ENCODE results near the gene MYH7.

The MYH7 gene

DNA sequence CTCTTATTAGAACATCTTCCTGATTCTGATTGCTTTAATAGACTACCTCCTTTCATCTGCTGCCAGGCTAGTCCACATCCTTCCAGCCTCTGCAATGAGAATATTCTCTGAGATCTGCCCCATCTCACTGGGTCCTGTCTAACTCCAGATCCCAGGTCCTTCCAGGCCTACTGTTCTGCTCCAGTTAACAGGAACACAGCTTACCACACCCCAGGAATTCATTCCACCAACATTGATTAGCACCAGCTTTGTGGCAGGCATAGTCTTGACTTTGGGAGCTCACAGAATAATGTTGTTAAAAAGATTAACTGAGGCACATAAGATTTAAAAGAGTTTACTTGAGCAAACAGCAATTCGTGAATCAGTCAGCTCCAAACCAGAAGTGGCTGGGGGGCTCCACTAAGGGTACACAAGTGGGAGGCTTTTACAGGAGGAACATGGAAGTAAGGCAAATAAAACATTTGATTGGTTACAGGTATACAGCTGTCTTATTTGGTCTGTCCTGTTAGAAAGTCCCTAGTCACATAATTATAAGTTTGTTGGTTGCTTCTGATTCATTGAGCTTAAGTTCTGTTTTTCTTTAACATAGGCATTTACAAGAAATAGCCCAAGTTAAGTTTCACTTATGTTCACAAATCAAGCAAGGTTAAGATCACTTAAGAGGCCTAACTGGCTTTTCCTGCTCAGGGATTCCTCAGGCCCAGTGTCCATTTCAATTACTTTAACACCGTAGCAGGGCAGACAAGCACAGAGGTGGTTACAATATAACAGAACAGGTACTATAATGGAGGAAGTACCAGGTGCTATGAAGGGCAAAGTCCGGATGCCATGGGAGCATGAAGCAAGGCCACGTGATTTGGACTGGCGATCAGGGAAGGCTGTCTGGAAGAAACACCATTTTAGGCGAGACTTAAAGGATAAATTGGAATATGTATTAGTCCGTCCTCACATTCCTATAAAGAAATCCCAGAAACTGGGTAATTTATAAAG lies 12.2 kb upstream of the MYH7 start:
- DNase-seq (ENCODE audit: low read depth) = no peak

DNA sequence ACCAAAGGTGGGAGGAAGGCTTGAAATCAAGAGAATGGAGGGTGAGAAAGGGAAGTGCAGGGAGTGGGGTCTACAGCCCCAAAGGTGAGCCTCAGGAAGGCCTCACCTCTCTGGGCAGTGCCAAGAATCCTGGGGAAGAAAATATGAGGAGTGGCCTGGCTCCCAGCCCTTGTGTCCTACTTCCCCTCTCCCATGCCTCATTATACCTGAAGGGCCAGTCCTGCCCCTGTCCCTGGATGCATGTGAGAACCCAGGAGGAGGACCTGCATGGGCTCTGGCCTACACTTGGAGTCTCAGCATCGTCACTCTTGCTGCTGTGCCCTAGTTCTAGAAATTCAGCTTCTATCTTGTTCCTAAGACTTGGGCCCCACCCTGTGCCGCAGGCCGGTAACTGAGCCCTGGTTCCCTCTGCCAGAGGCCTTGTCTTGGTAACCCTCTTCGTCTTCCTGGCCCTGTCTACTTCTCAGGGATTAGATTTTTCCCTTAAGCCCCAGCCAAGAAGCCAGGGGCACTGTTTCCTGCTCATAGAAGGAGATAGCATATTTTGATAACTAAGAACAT lies 10.9 kb upstream of the MYH7 start:
- no peak for DNase-seq (ENCODE audit: low read depth)

DNA sequence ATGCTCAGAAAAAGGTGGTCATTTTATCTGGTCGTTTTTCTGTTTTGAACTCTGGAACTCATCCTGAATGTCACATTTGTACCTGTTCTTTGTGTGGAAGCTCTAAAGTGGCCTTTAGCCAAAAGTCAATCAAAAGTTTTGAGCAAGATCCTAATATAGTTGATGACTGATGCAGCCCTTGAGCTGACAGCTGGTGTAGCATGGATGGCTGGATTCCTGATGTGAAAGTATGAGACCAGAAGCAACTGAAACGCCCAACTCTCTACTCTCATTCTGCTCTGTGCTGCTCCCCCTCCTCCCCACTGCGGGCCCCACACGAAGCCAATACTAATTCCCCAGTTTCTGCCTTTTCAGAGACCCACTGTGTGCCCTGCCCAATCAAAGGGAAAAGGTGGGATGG lies 10.3 kb upstream of the MYH7 start:
- no peak for DNase-seq (ENCODE audit: low read depth)

DNA sequence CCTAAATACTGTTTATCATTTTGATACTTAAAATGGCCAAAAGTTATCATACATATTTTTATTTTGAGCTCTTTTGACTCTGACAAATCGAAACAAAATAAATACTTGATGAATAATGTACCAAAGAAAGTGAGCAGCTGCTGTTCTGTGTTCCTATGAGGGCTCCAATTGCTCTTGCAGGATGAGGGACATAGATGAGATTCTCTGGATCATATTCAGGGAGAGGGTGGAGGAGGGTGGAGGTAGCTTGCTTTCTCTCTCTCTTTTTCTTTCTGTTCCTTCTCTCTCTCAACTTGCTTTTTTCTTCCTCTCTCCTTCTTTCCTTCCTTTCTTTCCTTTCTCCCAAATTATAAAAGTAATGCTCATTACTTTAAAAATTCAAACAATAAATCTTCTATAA lies 8.9 kb upstream of the MYH7 start:
- DNase-seq (ENCODE audit: low read depth) = no peak

DNA sequence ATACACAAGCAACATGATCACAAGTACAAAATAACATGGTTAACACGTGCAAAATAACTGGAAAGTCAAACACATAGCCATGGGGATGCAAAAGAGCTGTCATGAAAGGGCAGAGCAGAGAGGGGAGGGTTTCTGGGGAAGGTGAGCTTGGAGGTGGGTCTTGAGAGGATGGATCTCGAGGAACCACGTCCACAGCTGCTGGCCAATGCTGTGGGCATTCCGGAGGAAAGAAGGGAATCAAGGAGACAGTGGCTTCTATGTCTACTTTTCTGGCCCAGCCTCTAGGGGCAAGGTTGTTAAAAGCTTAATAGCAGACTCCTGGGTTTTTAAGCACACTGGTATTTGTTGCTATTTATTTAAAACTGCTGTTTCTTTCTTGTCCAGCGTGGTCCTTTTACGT lies 8.4 kb upstream of the MYH7 start:
- no peak for DNase-seq (ENCODE audit: low read depth)

DNA sequence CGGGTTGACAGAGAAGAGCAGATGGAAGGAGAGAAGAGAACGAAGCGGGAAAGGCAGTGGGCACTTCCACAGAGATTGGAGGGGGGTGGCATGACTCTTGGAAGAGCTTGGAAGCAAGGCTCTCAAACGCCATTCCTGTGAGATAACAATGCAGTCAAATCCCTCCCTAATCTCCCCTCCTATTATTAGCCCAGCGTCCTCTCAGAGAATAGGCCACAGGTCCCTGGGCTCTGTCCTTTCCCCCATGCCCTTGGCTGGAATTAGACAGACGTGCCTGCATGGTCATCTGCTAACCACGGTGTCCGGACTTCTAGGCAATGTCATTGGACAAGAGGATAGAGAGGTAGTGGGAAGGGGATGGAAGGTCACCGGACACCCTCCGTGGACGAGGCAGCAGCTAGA lies 8.0 kb upstream of the MYH7 start:
- no peak for DNase-seq (ENCODE audit: low read depth)

DNA sequence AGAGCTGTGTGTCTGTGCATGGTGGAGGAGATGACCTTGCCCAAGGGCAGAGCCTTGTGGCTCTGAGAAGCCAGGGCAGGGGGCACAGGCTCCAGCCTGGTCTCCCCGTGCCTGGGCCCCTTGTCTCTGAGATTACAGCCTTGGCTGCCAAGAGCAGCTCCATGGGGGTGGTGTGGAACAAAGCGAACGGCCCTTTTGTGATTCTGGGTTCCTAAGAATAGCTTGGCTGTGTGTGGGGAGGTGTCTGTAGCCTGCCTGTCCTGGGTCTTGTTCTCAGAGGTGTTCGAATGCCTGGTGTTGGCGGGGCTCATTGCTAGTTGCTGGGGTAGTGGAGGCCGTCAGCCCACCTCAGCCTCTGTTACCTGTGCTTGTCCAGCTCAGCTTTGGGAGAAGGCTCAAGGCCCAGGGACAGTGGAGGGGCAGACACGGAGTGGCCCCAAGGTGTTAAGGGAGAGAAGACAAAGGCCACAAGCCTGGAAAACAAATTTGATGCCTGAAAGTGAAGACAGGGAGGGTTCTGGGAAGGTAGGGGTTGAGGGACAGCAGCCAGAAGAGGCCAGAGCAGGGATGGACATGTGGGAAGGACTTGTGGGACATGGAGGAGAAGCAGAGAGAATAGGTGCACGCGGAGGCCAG lies 7.4 kb upstream of the MYH7 start:
- no peak for DNase-seq (ENCODE audit: low read depth)

DNA sequence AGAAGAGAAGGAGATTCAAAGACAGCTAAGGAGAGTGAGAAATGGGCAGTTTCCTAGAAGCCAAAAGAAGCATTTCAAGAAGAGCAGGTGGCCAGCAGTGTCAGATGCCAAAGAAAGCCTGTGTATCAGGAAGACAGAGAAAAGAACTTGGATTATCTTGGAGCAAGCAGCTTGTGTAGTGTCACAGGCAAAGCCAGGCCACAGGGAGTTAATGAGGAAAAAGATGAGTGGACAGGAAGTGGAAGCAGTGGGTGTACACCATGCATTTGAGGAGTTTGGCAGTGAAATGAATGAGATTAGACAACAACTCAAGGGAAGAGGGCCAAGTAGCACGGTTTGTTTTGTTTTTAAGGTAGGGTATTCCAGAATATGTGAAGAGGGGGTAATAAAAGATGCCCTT lies 5.6 kb upstream of the MYH7 start:
- DNase-seq (ENCODE audit: low read depth) = no peak

DNA sequence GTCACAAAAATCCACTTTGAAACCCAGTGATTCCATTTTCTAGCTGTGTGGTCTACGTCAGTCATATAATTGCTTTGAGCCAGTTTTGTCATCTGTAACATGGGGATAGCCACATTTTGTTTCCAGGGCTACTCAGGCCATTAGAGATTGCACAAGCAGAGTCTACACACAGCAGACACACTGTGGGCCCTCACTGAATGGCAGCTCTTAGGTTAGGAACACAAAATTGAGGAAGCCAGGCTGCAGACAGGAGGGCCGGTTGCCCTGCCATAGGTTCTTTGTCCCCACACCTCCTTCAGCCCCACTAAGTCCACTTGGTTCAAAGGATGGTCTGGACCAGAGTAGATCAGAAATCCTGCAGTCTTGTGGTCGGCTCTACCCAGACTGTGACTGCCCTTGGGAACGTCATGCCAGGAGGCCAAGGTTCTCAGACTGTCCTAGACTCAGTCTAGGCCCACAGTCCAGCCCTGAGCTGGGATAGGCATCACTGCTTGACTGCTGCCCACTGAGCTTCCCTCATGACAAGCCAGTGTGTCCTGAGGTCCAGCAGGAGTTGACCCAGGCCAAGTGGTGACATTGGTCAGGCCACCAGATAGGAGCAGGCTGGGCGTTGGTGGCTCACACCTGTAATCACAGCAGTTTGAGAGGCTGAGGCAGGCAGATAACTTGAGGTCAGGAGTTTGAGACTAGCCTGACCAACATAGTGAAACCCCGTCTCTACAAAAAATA lies 3.8 kb upstream of the MYH7 start:
- no peak for DNase-seq (ENCODE audit: low read depth)

DNA sequence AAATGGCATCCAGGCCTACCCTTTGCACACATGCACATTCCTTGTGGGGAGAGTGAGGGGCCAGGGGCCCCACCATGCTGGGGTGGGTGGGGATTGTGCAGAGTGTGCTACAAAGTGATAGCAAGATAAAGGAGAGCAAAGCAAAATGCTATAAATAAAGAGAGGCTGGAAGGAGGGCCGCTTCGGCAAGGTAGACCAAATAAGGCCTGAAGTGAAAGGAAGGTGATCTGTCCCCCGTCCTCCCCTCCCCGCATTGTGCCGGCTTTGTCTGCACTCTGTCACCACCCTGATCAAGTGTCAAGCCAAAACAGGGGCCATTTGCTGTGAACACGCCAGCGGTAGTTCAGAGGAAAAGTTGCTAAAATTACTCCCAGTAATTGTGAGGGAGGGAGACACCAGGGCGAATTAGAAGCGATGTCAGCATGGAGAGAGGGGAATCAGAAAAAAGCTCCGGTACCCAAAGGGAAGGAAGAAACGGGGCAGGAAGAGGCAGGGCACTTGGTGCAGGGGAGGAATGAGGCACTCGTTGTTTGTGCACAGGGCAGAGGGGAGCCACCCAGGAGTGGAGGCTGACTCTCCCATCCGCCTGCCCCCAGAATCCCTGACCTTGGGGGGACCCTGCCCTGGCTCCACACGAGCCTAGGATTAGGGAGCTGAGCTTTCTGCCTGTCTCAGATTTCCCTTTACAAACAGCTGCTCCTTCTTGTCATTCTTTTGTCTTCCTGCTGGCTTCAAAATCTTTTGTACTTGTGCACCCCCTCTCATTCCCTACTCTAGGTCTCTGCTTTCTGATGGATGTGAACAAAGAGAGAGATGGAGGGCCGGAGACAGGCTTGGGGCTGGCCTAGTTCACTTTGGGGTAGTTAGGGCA lies 2.9 kb upstream of the MYH7 start:
- DNase-seq (ENCODE audit: low read depth) = no peak

DNA sequence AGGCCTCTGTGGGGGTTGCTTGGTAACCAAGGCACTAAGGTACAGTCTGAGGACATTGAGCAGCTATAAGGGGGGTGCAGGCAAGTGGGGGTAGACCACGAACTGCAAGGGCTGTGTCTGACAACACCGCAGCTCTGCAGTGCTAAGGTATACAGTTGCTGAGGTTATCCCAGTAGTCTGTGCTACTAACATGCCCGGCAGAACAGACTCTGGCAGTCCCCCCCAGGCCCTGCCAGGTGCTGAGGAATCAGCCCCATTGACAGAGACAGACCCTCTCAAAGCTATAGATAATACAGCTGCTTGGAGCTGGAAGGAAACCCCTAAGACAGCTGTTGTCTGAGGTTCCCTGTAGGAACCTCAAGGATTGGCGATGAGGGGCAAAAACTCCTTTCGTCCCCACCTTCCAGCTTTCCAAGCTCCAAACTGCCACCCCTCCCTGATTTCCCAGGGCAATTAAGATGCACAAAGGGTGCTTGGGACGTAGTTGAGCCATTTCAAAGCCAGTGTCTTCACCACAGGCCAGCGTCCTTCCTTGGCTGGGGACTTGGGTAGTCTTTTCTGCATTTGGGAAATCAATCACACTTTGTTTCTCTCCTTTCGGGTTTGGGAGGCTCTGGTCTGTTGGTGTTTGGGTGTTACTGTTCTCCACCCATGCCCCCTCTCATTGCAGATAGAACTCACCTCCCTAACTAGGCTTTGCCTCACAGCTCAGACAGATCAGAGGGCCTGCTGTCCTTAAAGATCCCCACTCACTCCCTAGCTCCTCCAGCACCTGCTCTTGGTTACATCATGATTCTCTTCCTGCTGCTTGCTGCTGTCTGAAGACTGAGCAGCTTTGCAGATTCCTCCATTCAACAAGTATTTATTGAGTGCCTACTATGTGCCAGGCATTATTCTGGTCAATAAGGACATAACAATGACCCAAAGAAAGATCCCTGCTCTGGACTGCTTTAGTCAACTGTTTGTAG lies 2.0 kb upstream of the MYH7 start:
- DNase-seq (ENCODE audit: low read depth) = no peak

DNA sequence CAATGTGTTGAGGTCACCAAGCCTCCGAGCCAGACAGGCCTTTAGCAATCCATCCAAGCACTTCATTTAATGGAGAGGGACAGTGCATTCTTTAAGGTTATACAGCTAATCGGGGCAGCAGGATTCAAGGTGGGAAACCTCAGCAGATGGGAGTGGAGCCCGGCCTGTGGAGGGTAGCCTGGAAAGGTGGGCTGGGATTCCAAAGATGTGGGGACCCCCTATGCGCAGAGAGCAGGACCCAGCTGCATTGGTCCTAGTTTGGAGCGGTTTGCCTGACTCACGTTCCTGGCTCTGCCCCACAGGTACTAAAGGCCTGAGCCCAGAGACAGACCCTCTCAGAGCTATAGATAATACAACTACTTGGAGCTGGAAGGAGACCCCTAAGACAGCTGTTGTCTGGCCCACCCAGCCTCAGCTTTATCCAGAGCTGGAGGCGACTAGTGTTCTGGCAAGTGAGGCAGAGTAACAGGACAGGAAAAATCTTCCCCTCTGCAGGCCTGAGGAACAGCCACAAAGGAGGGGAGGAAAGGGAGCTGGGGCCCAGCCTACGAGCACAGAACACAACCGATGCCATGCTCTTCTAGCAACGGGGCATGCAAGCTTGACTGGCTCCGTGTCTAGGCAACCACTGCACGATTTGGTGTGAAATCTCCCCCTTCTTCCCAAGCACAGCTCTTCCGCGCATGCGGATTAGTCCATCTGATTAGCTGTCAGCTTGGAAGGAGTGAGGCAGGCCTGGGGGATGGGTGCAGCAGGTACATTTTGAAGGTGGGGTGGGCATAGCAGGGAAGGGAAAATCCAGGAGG lies 1.1 kb upstream of the MYH7 start:
- DNase-seq (ENCODE audit: low read depth) = no peak

DNA sequence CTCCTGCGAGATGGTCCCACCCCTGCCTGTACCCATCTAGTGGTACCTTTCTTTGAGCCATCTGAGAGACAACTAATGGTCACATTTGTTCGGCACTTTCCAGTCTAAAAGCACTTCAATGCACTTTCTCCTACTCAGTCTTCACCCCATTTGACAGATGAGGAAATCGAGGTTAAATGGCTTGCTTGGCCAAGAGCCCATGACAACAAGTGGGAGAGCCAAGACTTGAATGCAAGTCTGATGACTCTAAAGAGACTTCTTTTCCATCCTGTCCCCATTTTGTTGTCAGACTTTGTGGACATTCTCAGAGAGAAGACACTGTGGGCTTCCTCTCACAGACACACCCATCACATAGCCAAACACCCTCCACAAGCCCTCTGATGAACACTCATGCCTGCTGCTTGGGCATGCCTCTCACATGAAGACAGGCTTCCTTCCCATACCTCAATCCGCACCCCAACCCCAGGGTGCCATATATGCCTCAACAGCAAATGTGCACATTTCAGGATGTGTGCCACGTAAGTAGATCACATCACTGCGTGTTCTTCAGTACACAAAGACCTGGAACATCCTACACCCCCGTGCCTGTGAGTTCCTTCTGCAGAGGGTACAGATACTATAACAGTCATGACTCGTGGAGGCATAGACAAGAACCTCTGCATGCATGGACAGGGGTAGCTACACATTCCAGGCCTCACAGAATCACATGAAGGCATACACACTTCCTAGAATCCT lies 805 bp downstream of the MYH7 start:
- no peak for DNase-seq (ENCODE audit: low read depth)

DNA sequence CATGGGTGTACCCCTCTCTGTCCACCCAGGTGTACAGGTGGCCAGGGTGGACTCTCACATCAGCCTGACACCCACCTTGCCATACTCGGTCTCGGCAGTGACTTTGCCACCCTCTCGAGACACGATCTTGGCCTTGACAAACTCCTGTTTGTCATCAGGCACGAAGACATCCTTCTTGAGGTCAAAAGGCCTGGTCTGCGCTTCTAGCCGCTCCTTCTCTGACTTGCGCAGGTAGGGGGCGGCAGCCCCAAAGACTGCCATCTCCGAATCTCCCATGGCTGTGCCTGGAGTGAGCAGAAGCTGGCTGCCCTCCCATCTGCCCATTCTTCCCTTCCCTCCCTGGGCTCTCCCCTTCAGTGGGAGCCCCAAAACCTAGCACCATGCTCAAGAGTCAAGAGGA lies 2.0 kb downstream of the MYH7 start:
- DNase-seq (ENCODE audit: low read depth) = no peak

DNA sequence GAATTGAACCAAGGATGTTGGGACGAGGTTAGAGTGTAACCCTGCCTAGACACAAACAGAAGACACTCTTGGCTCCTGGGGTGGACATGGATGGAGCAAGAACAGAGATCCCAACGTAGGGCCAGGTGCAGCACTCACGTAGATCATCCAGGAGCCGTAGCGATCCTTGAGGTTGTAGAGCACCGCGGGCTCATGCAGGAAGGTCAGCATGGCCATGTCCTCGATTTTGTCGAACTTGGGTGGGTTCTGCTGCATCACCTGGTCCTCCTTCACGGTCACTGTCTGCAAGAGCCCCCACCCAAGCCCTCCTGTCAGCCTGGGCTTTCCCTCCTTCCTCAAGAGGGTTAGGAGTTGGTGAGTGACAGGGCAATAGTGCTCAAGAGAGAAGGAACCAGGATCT lies 2.5 kb downstream of the MYH7 start:
- DNase-seq (ENCODE audit: low read depth) = no peak

DNA sequence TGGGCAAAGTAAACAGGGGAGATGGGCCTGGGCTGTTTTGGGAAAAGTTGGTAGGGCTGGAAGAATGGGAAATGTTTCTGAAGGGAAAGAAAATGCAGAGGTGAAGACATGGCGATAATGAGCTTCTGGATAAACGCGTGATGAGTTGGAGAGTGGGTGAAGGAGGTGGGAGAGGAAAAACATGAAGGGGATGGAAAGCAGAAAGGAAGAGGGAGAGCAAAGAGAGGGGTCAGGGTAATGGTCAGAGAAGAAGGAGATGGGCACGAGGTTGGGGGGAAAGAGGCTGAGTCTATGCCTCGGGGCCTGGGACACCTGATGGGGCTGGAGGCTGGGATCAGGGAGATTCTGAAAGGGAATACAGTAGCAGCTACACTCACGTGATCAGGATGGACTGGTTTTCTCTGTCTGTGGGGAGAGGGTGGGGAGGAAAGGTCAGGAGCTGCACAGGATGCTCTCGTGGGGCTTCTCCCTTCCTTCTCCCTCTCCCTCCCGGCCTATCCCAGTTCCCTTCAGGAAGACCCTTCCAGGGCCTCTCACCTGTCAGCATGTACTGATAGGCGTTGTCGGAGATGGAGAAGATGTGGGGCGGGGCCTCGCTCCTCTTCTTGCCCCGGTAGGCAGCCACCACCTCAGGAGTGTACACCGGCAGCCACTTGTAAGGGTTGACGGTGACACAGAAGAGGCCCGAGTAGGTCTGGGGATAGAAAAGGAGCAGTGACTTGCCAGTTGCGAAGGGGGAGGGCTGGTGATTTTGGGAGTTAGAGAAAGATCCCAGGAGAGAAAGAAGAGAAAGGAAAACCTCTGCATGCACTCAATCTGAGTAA lies 3.1 kb downstream of the MYH7 start:
- no peak for DNase-seq (ENCODE audit: low read depth)

DNA sequence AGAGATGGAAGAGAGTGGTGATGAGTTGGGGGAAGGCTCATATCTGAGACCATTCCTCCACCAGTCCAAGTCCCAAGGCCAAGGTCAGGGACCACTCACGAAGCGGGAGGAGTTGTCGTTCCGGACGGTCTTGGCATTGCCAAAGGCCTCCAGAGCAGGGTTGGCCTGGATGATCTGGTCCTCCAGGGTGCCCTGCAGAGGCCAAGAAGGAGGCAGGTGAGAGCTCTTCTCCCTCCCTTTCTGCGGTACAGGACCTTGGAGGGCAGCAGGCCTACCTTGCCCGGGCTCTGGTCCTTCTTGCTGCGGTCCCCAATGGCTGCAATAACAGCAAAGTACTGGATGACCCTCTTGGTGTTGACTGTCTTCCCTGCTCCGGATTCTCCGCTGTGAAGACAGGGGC lies 4.0 kb downstream of the MYH7 start:
- no peak for DNase-seq (ENCODE audit: low read depth)

DNA sequence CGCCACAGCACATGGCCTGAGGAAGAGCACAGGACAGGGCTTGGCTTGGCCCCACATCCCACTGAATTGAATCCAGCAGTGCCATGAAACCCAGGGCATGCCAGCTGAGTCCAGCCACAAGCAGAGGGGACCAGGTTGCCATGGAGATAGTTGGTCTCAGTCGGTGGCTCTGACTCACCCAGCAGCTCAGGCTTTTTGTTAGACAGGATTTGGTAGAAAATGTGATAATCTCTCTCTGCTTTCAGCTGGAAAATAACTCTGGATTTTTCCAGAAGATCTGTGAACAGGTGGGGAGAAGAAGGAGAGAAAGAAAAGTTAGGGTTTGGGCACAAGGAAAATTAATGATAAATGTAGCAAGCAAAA lies 4.8 kb downstream of the MYH7 start:
- no peak for DNase-seq (ENCODE audit: low read depth)
